Neural cell (in vitro differentiated cells): ENCODE data around the gene FOXL1.

Experiments
- EP300 ChIP-seq: fragments of 450-650 bp; conservative IDR thresholded peaks from 2 replicates; pipeline ENCODE4 v1.6.1; 2014; ENCODE audit warnings: antibody characterized with exemption, mild to moderate bottlenecking, moderate library complexity; ENCODE audit not compliant: poor library complexity, severe bottlenecking
- EZH2 ChIP-seq: fragments of 200-600, 300-800 bp; shearing (Covaris generic), sonication (generic); IDR thresholded peaks from 2 replicates; pipeline ENCODE4 v1.6.1; 2014; ENCODE audit warnings: antibody characterized with exemption, low read length, borderline replicate concordance, mild to moderate bottlenecking; ENCODE audit not compliant: insufficient read depth, poor library complexity, severe bottlenecking
- MXI1 ChIP-seq: fragments of 450-650 bp; conservative IDR thresholded peaks from 2 replicates; pipeline ENCODE4 v1.6.1; 2014; ENCODE audit warnings: antibody characterized with exemption, mild to moderate bottlenecking; ENCODE audit not compliant: poor library complexity, severe bottlenecking
- POLR2AphosphoS5 ChIP-seq: IDR thresholded peaks from 2 replicates; pipeline ENCODE4 v1.6.1; 2012
- RAD21 ChIP-seq: fragments of 450-650 bp; conservative IDR thresholded peaks from 2 replicates; pipeline ENCODE4 v1.6.1; 2014; ENCODE audit warnings: antibody characterized with exemption, mild to moderate bottlenecking, moderate library complexity
- REST ChIP-seq: IDR thresholded peaks from 2 replicates; pipeline ENCODE4 v1.6.1; 2012; ENCODE audit warnings: borderline replicate concordance
- SMC3 ChIP-seq: fragments of 450-650 bp; conservative IDR thresholded peaks from 2 replicates; pipeline ENCODE4 v1.6.1; 2014; ENCODE audit warnings: antibody characterized with exemption, mild to moderate bottlenecking, moderate library complexity; ENCODE audit not compliant: poor library complexity
- TAF1 ChIP-seq: IDR thresholded peaks from 2 replicates; pipeline ENCODE4 v1.6.1; 2012; ENCODE audit warnings: low read depth
- TF ChIP-seq, protein P1 (sequence below): fragments of 450-650 bp; IDR thresholded peaks from 2 replicates; pipeline ENCODE4 v1.5.1; 2014; ENCODE audit warnings: antibody characterized with exemption, mild to moderate bottlenecking, moderate library complexity; ENCODE audit not compliant: poor library complexity, severe bottlenecking

- TF ChIP-seq, protein P1, sequence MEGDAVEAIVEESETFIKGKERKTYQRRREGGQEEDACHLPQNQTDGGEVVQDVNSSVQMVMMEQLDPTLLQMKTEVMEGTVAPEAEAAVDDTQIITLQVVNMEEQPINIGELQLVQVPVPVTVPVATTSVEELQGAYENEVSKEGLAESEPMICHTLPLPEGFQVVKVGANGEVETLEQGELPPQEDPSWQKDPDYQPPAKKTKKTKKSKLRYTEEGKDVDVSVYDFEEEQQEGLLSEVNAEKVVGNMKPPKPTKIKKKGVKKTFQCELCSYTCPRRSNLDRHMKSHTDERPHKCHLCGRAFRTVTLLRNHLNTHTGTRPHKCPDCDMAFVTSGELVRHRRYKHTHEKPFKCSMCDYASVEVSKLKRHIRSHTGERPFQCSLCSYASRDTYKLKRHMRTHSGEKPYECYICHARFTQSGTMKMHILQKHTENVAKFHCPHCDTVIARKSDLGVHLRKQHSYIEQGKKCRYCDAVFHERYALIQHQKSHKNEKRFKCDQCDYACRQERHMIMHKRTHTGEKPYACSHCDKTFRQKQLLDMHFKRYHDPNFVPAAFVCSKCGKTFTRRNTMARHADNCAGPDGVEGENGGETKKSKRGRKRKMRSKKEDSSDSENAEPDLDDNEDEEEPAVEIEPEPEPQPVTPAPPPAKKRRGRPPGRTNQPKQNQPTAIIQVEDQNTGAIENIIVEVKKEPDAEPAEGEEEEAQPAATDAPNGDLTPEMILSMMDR: no peak
- TF ChIP-seq POLR2AphosphoS5 (no peak), REST (no peak), TAF1 (no peak), EZH2 (no peak), MXI1 (no peak), RAD21 (no peak), EP300 (no peak), SMC3 (no peak)
Measured at GRCh38 chr16:86534779-86535615, 43.4 kb upstream of the FOXL1 start.
